ENCODE results near the gene TSPEAR.
"Not testable (repeated sequence)": the region's sequence is repeated elsewhere in the genome, so short reads cannot be mapped to it uniquely, and the experiment has no call there.

The TSPEAR gene

DNA sequence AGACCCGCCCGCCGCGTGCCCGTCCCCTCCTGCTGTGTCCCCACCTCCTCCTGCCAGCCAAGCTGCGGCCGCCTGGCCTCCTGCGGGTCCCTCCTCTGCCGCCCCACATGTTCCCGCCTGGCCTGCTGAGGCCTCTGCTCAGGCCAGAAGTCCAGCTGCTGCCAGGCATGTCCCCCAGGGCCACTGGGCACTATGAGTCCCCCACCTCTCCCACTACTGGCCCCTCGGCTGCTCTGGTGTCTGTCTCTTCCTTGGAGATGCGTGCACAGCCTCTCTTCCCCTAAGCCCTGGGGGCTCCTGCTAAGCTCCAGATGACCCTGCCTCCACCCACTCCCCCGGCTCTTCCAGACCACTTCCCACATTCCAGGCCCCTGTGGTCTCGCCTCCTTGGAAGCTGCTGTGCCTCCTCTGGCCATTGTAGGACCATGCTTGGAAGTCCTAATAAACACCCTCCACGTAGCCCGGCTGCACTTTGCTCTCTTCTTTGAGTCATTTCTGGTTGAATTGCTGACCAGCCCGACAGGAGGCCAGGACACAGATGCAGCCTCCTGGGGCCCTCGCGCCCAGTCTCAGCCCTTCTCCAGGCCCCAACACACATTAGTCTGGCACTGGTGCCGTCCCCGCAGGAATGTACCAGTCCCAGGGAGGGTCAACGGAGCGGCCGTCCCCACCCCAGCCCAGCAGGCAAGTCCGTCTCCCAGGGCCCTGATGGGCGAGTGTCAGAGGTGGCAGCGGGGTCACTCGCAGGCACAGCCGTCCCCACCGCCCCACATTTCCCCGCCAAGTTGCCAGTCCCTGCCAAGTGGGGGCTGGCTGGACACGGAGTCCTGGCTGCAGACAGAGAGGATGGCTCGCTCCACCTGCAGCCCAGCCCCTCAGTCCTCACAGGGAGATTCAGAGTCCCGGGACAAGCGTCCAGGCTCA lies 13.3 kb downstream of the TSPEAR start:
- no peak for TF ChIP-seq Cebpa-rat (IDR thresholded peaks at IDR 0.05)
- H3K4me3 ChIP-seq, result no peak overlapping the region
- H3K4me2 ChIP-seq, result no peak overlapping the region
- peaks cover 10 to 21% (median 13%) of the 10 kb centered on the region in 11 experiments for H3K9me3 ChIP-seq (replicated peaks in 1 of 11)
- no peaks in the 10 kb centered on the region for H3K36me3 ChIP-seq
- H3K27ac ChIP-seq, result no peak overlapping the region
- H4K20me1 ChIP-seq, result peaks cover 0 to 16% (median 0%) of the 10 kb centered on the region in 11 experiments; a peak in 4 of 22 replicates
- H3K27me3 ChIP-seq, result peaks cover 31 to 62% (median 55%) of the 10 kb centered on the region in 11 experiments
- H3K4me1 ChIP-seq, result peaks cover 4 to 23% (median 13%) of the 10 kb centered on the region in 10 experiments; a peak in 18 of 20 replicates
- no peak overlapping the region for H3K9ac ChIP-seq

GRCh38 chr21:44697172-44697810 lies 14.1 kb downstream of the TSPEAR start, which contains the start of gene KRTAP10-12:
TSS of gene KRTAP10-12 (plus strand) at chr21:44697172. CDS start at chr21:44697202, 30 bp downstream.
- not testable (repeated sequence) for H3K27ac ChIP-seq, H3K4me2 ChIP-seq, H3K9ac ChIP-seq, H3K36me3 ChIP-seq, H3K4me3 ChIP-seq
- peaks cover 0 to 11% (median 0%) of the 10 kb centered on the region in 11 experiments; a peak in 3 of 22 replicates for H4K20me1 ChIP-seq
- H3K4me1 ChIP-seq, result peaks cover 4 to 23% (median 13%) of the 10 kb centered on the region in 10 experiments; a peak in 18 of 20 replicates
- peaks cover 17 to 29% (median 21%) of the 10 kb centered on the region in 11 experiments for H3K9me3 ChIP-seq (replicated peaks in 1 of 11)
- peaks cover 23 to 54% (median 47%) of the 10 kb centered on the region in 11 experiments; a peak in 21 of 22 replicates for H3K27me3 ChIP-seq

- no peaks in the 10 kb centered on the region for H3K36me3 ChIP-seq
- H3K27ac ChIP-seq, result no peak overlapping the region
- no peak overlapping the region for H3K9ac ChIP-seq
- no peak overlapping the region for H3K4me3 ChIP-seq
- H4K20me1 ChIP-seq, result peaks cover 0 to 11% (median 0%) of the 10 kb centered on the region in 11 experiments; a peak in 1 of 22 replicates
- peaks cover 4 to 23% (median 13%) of the 10 kb centered on the region in 10 experiments; a peak in 18 of 20 replicates for H3K4me1 ChIP-seq
- H3K4me2 ChIP-seq, result no peak overlapping the region
- peaks cover 17 to 32% (median 24%) of the 10 kb centered on the region in 11 experiments for H3K9me3 ChIP-seq (replicated peaks in 1 of 11)
- peaks cover 16 to 47% (median 40%) of the 10 kb centered on the region in 11 experiments; a peak in 21 of 22 replicates for H3K27me3 ChIP-seq
- TF ChIP-seq Cebpa-rat (IDR thresholded peaks at IDR 0.05), result no peak
Observed at GRCh38 chr21:44696572-44696971, 14.8 kb downstream of the TSPEAR start.

- Histone ChIP-seq H3K4me1 (peaks cover 3 to 14% (median 8%) of the 10 kb centered on the region in 10 experiments; a peak in 18 of 20 replicates), H3K9ac (no peak overlapping the region)
- TF ChIP-seq Cebpa-rat (IDR thresholded peaks at IDR 0.05), result no peak
Observed at GRCh38 chr21:44695641-44696040, 15.7 kb downstream of the TSPEAR start.

GRCh38 chr21:44695184-44695583 lies 16.2 kb downstream of the TSPEAR start:
- Histone ChIP-seq H3K27ac (no peak overlapping the region), H3K4me1 (peaks cover 0 to 10% (median 3%) of the 10 kb centered on the region in 10 experiments; a peak in 13 of 20 replicates), H3K36me3 (no peaks in the 10 kb centered on the region), H3K9ac (no peak overlapping the region), H3K27me3 (peaks cover 15 to 34% (median 28%) of the 10 kb centered on the region in 11 experiments; a peak in 21 of 22 replicates), H4K20me1 (peaks cover 0 to 11% (median 0%) of the 10 kb centered on the region in 11 experiments; a peak in 1 of 22 replicates), H3K9me3 (replicated peaks in 1 of 11) (peaks cover 17 to 32% (median 24%) of the 10 kb centered on the region in 11 experiments), H3K4me2 (no peak overlapping the region), H3K4me3 (no peak overlapping the region)
- TF ChIP-seq Cebpa-rat (IDR thresholded peaks at IDR 0.05), result no peak

More at GRCh38 chr21:44695641-44696040, 15.7 kb downstream of the TSPEAR start:
- Histone ChIP-seq H3K27ac (no peak overlapping the region), H3K27me3 (peaks cover 15 to 37% (median 32%) of the 10 kb centered on the region in 11 experiments; a peak in 21 of 22 replicates), H3K4me3 (no peak overlapping the region), H4K20me1 (peaks cover 0 to 11% (median 0%) of the 10 kb centered on the region in 11 experiments; a peak in 1 of 22 replicates), H3K36me3 (no peaks in the 10 kb centered on the region), H3K9me3 (replicated peaks in 1 of 11) (peaks cover 17 to 32% (median 24%) of the 10 kb centered on the region in 11 experiments), H3K4me2 (no peak overlapping the region)

DNA sequence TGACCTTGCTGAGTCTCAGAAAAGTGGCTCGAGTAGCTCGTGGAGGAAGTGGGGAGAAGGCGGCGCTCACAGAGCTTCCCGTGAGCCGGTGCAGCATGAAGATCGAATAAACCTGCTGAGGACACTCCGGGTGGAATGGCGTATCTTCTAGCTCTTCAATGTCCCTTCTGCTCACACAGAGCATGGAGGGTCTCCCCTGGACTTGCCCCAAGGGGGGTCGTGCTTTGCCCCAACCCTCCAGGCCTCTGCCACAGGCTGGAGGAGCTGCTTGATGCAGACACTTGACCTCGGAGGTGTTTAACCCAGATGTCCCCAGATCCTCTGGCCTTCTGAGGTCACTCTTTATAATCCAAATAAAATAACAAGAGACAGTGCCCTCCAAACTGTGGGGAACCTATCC lies 16.6 kb downstream of the TSPEAR start:
- H3K27ac ChIP-seq, result no peak overlapping the region

DNA sequence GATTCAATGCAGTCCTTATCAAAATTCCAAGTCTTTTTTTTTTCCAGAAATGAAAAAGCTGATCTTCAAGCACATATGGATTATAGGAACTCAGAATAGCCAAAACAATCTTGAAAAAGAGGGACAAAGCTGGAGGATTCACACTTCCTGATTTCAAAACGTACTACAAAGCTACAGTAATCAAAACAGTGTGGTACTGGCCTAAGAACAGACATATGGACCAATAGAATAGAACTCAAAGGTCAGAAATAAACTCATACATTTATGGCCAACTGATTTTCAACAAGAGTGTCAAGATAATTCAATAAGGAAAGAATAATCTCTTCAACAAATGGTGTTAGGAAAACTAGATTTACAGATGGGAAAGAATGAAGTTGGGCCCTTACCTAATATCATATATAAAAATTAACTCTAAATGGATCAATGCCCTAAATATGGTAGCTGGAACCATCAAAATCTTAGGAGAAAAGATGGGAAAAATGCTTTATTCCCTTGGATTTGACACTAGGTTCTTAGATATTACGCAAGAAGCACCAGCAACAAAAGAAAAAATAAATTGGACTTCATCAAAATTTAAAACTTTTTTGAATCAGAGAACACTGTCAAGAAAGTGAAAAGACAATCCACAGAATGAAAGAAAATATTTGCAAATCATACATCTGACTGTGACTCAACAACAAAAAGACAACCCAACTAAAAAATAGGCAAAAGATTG lies 18.4 kb downstream of the TSPEAR start:
- Histone ChIP-seq H3K9me3 (replicated peaks in 1 of 11) (peaks cover 17 to 32% (median 24%) of the 10 kb centered on the region in 11 experiments), H3K4me2 (no peak overlapping the region), H3K4me3 (no peak overlapping the region), H4K20me1 (no peaks in the 10 kb centered on the region), H3K4me1 (no peaks in the 10 kb centered on the region), H3K27ac (no peak overlapping the region), H3K9ac (no peak overlapping the region), H3K27me3 (peaks cover 5 to 12% (median 6%) of the 10 kb centered on the region in 11 experiments; a peak in 20 of 22 replicates), H3K36me3 (no peaks in the 10 kb centered on the region)
- peak in 2 of 11 experiments; percentile 43 to 80; a peak in 3 of 22 replicates for TF ChIP-seq Cebpa-rat (IDR thresholded peaks at IDR 0.05)

More for the DNA sequence above, 16.6 kb downstream of the TSPEAR start:
- H3K27me3 ChIP-seq, result peaks cover 15 to 30% (median 24%) of the 10 kb centered on the region in 11 experiments; a peak in 21 of 22 replicates
- no peak overlapping the region for H3K4me2 ChIP-seq
- peaks cover 0 to 7% (median 0%) of the 10 kb centered on the region in 11 experiments; a peak in 1 of 22 replicates for H4K20me1 ChIP-seq
- no peaks in the 10 kb centered on the region for H3K36me3 ChIP-seq
- peaks cover 0 to 6% (median 0%) of the 10 kb centered on the region in 10 experiments; a peak in 9 of 20 replicates for H3K4me1 ChIP-seq
- H3K9me3 ChIP-seq (replicated peaks in 1 of 11), result peaks cover 17 to 32% (median 24%) of the 10 kb centered on the region in 11 experiments
- TF ChIP-seq Cebpa-rat (IDR thresholded peaks at IDR 0.05), result no peak
- H3K4me3 ChIP-seq, result no peak overlapping the region
- H3K9ac ChIP-seq, result no peak overlapping the region

- Histone ChIP-seq H3K4me1 (0 out of 20 replicates have a peak, but pooled peaks cover 0 to under 1% (median 0%) of the 10 kb centered on the region in 10 experiments), H3K9ac (no peak overlapping the region), H3K9me3 (replicated peaks in 1 of 11) (peaks cover 17 to 32% (median 24%) of the 10 kb centered on the region in 11 experiments), H3K27me3 (peaks cover 0 to 2% (median 0%) of the 10 kb centered on the region in 11 experiments; a peak in 4 of 22 replicates), H3K36me3 (no peaks in the 10 kb centered on the region), H3K27ac (no peak overlapping the region), H4K20me1 (no peaks in the 10 kb centered on the region), H3K4me3 (no peak overlapping the region), H3K4me2 (no peak overlapping the region)
- no peak for TF ChIP-seq Cebpa-rat (IDR thresholded peaks at IDR 0.05)
Observed at GRCh38 chr21:44691686-44692085, 19.7 kb downstream of the TSPEAR start.

- not testable (repeated sequence) for H3K9ac ChIP-seq, H3K4me1 ChIP-seq, H4K20me1 ChIP-seq, H3K4me3 ChIP-seq, H3K36me3 ChIP-seq, H3K27ac ChIP-seq, H3K4me2 ChIP-seq, H3K27me3 ChIP-seq
- peaks cover 17 to 28% (median 24%) of the 10 kb centered on the region in 11 experiments for H3K9me3 ChIP-seq (replicated peaks in 1 of 11)
Observed at GRCh38 chr21:44689740-44690139, 21.6 kb downstream of the TSPEAR start.

All from BLaER1 treated with 17β-estradiol and CSF1 and Interleukin-3, amounts not matched to agents 10 nM and 100 nM (cell line).